ENCODE results near the gene SPACA6.
A peak's percentile ranks its signal among the peaks of the same experiment; 100 is the strongest.
"Not testable (repeated sequence)": the region's sequence is repeated elsewhere in the genome, so short reads cannot be mapped to it uniquely, and the experiment has no call there.

SPACA6 gene, protein sequence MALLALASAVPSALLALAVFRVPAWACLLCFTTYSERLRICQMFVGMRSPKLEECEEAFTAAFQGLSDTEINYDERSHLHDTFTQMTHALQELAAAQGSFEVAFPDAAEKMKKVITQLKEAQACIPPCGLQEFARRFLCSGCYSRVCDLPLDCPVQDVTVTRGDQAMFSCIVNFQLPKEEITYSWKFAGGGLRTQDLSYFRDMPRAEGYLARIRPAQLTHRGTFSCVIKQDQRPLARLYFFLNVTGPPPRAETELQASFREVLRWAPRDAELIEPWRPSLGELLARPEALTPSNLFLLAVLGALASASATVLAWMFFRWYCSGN

GRCh38 chr19:51693260-51693659 lies at the start of gene SPACA6:
Gene SPACA6 (plus strand): TSS chr19:51693330. CDS start chr19:51693527, 197 bp downstream.
- peaks cover 6% of the 10 kb centered on the region for H3K27me3 Mint-ChIP-seq
- no peaks in the 10 kb centered on the region for H3K9me3 Mint-ChIP-seq
- H3K4me1 Mint-ChIP-seq (ENCODE audit: low read depth): peaks cover 11% of the 10 kb centered on the region
- H3K36me3 Mint-ChIP-seq (ENCODE audit: low read depth): no peaks in the 10 kb centered on the region
- H3K4me3 Mint-ChIP-seq: no peak within 1 kb of the TSS
- H3K27ac Mint-ChIP-seq: no peak within 1 kb of the TSS

DNA sequence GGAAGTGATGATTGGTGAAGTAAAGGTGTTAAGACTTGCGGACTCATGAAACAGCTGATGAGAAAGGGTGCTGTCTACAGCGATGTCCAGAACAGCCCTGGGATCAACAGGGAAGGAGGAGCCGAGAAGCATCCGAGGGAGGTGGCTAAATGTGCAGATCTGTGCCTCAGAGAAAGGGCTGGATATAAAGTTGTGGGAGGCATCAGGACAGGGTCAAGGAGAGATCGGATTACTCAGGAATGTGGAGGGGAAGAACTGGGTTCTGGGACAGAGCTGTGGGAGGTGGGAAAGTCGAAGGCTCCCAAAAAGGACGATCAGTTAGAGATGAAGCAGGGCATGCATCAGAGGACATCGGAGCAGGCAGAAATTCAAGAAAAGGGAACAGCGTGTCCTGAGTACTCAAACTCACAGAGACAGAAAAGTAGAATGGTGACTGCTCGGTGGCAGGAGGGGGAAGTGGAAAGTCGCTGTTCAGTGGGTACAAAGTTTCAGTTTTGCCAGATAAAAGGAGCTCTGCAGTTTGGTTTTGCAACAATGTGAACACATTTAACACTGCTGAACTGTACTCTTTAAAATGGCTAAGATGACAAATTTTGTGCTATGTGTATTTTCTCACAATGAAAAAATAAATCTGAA lies 48.4 kb upstream of the SPACA6 start:
- H3K27ac Mint-ChIP-seq: no peak overlapping the region
- no peaks in the 10 kb centered on the region for H3K9me3 Mint-ChIP-seq
- no peaks in the 10 kb centered on the region for H3K36me3 Mint-ChIP-seq (ENCODE audit: low read depth)
- H3K4me3 Mint-ChIP-seq: no peak overlapping the region
- H3K4me1 Mint-ChIP-seq (ENCODE audit: low read depth): no peaks in the 10 kb centered on the region
- H3K27me3 Mint-ChIP-seq: peaks cover 5% of the 10 kb centered on the region

DNA sequence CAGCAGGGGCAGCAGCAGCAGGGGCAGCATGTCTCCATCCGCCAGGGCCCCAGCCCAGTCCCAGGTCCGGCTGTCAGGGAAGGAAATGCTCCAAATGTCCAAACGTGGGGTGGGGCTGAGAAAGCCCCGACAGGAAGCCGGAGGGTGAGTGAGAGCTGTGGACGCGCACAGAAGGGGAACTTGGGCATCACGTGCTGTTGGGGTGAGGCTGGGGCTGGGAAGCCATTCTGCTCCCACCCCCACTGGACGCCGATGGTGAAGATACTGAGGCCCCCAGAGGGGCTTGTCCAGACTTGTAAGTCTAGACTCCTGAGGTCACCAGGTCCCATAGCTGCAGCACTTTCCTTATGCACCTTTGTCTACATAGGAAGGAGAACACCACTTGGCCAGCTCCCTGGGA lies 46.4 kb upstream of the SPACA6 start, which contains the start of gene SIGLEC14:
Gene SIGLEC14 (minus strand): TSS at position 96 of the 400 bp plus-strand sequence. CDS start 66 bp downstream, at position 30.
- H3K27me3 Mint-ChIP-seq: peaks cover 15% of the 10 kb centered on the region
- H3K27ac Mint-ChIP-seq: not testable (repeated sequence)

DNA sequence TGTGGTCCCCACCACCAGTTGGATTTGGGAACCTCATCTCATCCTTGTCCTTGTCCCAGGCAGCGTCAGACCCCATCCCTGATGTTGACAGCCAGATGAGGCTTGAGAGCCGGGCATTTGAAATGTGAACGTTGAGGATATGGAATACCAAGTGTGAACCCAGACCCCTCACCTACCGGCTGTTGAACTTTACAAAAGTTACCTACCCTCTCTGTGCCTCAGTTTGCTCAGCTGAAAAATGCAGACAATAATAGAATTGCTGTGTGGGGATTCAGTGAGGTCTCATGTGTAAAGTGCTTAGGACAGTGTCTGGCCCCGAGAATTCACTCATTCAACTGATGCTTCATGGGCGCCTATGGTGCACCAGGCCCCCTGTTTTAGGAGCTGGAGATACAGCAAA lies 45.8 kb upstream of the SPACA6 start:
- H3K9me3 Mint-ChIP-seq: no peaks in the 10 kb centered on the region
- H3K4me3 Mint-ChIP-seq: no peak overlapping the region
- H3K27me3 Mint-ChIP-seq: peaks cover 16% of the 10 kb centered on the region

More for the DNA sequence above, 46.4 kb upstream of the SPACA6 start, which contains the start of gene SIGLEC14:
- H3K9me3 Mint-ChIP-seq; H3K4me3 Mint-ChIP-seq; H3K4me1 Mint-ChIP-seq (ENCODE audit: low read depth); H3K36me3 Mint-ChIP-seq (ENCODE audit: low read depth): not testable (repeated sequence)

DNA sequence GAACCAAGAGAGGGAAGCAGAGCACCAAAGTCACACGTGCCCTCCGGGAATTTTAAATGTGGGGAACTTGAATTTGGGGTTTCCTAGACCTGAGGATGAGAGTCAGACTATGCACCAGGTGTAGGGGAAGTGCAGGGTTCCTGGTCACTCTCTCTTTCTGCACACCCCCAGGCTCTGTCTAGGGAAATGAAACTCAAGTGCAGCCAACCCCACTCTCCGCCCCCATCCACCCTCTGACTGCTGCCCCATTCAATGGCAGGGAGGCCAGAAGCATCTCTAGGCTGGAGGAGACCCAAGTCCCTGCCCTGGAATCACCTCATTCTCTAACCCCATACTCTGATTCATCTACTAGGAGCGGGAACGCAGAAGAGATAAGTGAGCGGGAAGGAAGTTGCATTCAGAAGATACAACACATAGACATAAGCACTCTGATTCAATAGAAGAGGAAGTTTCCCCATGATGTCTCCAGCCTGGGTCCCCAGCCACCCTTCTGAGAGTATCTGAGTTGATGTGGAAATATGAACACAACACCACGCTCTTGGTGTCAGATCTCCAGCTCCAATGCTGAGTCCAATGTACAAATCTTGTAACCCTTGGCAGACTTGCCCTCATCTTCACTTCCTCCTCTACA lies 41.8 kb upstream of the SPACA6 start:
- Mint-ChIP-seq H3K4me3 (no peak overlapping the region), H3K36me3 (ENCODE audit: low read depth) (no peaks in the 10 kb centered on the region), H3K4me1 (ENCODE audit: low read depth) (no peaks in the 10 kb centered on the region), H3K27ac (no peak overlapping the region), H3K27me3 (peaks cover 38% of the 10 kb centered on the region), H3K9me3 (peaks cover 4% of the 10 kb centered on the region)

More for the DNA sequence above, 45.8 kb upstream of the SPACA6 start:
- no peaks in the 10 kb centered on the region for H3K4me1 Mint-ChIP-seq (ENCODE audit: low read depth)
- H3K36me3 Mint-ChIP-seq (ENCODE audit: low read depth): no peaks in the 10 kb centered on the region
- H3K27ac Mint-ChIP-seq: no peak overlapping the region

- Mint-ChIP-seq H3K27me3 (peaks cover 44% of the 10 kb centered on the region), H3K27ac (no peak overlapping the region), H3K4me3 (no peak overlapping the region), H3K36me3 (ENCODE audit: low read depth) (no peaks in the 10 kb centered on the region), H3K9me3 (peaks cover 4% of the 10 kb centered on the region), H3K4me1 (ENCODE audit: low read depth) (peaks cover 7% of the 10 kb centered on the region)
Measured at GRCh38 chr19:51652266-51652665, 40.9 kb upstream of the SPACA6 start.

- Mint-ChIP-seq H3K4me3 (no peak overlapping the region), H3K9me3 (peaks cover 4% of the 10 kb centered on the region), H3K27me3 (peaks cover 44% of the 10 kb centered on the region), H3K4me1 (ENCODE audit: low read depth) (peaks cover 7% of the 10 kb centered on the region), H3K27ac (no peak overlapping the region), H3K36me3 (ENCODE audit: low read depth) (no peaks in the 10 kb centered on the region)
Measured at GRCh38 chr19:51653162-51653561, 40.0 kb upstream of the SPACA6 start.

DNA sequence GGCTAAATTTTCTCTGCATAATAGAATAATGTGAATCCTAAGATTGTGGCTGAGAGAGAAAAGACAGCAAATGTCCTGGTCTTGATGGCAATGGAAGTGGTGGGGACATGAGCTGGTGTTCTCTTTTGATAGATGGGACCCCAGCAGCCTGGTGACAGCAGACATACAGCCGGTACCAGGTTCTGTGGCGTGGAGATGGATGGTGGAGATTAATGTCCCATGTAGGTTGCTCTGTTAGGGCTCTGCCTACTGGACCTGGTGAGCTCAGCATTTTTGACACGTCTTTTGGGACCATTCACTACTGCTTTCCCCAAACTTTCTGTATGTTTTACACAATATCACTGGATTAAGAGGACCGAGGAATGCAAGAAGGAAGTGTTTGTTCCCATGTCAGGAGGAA lies 38.3 kb upstream of the SPACA6 start:
- Mint-ChIP-seq H3K36me3 (ENCODE audit: low read depth) (no peaks in the 10 kb centered on the region), H3K9me3 (peaks cover 4% of the 10 kb centered on the region), H3K27ac (no peak overlapping the region), H3K27me3 (peaks cover 43% of the 10 kb centered on the region), H3K4me1 (ENCODE audit: low read depth) (peaks cover 7% of the 10 kb centered on the region), H3K4me3 (no peak overlapping the region)

- Mint-ChIP-seq H3K9me3 (no peaks in the 10 kb centered on the region), H3K4me1 (ENCODE audit: low read depth) (peaks cover 7% of the 10 kb centered on the region), H3K27me3 (peaks cover 46% of the 10 kb centered on the region), H3K27ac (no peak overlapping the region), H3K4me3 (no peak overlapping the region), H3K36me3 (ENCODE audit: low read depth) (no peaks in the 10 kb centered on the region)
Measured at GRCh38 chr19:51660975-51661600, 32.0 kb upstream of the SPACA6 start.

- H3K4me1 Mint-ChIP-seq (ENCODE audit: low read depth): peaks cover 6% of the 10 kb centered on the region
- no peak overlapping the region for H3K4me3 Mint-ChIP-seq
- no peak overlapping the region for H3K27ac Mint-ChIP-seq
- H3K36me3 Mint-ChIP-seq (ENCODE audit: low read depth): no peaks in the 10 kb centered on the region
- H3K9me3 Mint-ChIP-seq: peaks cover 5% of the 10 kb centered on the region
- H3K27me3 Mint-ChIP-seq: peaks cover 52% of the 10 kb centered on the region
Measured at GRCh38 chr19:51663650-51664049, 29.5 kb upstream of the SPACA6 start.

- H3K4me1 Mint-ChIP-seq (ENCODE audit: low read depth): peaks cover 11% of the 10 kb centered on the region
- H3K27me3 Mint-ChIP-seq: peaks cover 52% of the 10 kb centered on the region
- no peak overlapping the region for H3K4me3 Mint-ChIP-seq
- no peak overlapping the region for H3K27ac Mint-ChIP-seq
- peaks cover 6% of the 10 kb centered on the region for H3K9me3 Mint-ChIP-seq
- no peaks in the 10 kb centered on the region for H3K36me3 Mint-ChIP-seq (ENCODE audit: low read depth)
Measured at GRCh38 chr19:51664131-51664530, 29.0 kb upstream of the SPACA6 start.

- H3K9me3 Mint-ChIP-seq: peaks cover 6% of the 10 kb centered on the region
- no peak overlapping the region for H3K27ac Mint-ChIP-seq
- peaks cover 19% of the 10 kb centered on the region for H3K4me1 Mint-ChIP-seq (ENCODE audit: low read depth)
- H3K27me3 Mint-ChIP-seq: peaks cover 47% of the 10 kb centered on the region
- H3K4me3 Mint-ChIP-seq: no peak overlapping the region
- H3K36me3 Mint-ChIP-seq (ENCODE audit: low read depth): no peaks in the 10 kb centered on the region
Measured at GRCh38 chr19:51664997-51665396, 28.1 kb upstream of the SPACA6 start.

DNA sequence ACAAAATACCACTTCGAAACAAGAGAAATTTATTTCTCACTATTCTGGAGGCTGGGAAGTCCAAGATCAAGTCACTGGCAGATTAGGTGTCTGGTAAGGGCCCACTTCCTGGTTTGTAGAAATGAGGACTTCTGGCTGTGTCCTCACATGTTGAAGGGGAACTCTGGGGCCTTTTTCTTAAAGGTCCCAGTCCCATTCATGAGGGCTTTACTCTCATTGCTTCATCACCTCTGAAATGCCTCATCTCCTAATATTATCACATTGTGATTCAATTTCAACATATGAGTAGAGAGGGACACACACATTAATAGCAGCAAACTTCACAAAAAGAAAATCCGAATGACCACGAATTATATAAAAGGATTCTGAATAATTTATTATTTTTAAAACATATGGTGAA lies 24.9 kb upstream of the SPACA6 start:
- H3K36me3 Mint-ChIP-seq (ENCODE audit: low read depth): no peaks in the 10 kb centered on the region
- H3K4me1 Mint-ChIP-seq (ENCODE audit: low read depth): peaks cover 20% of the 10 kb centered on the region
- peak overlapping the region; percentile 31 for H3K27ac Mint-ChIP-seq
- peaks cover 6% of the 10 kb centered on the region for H3K9me3 Mint-ChIP-seq
- H3K4me3 Mint-ChIP-seq: no peak overlapping the region
- peaks cover 32% of the 10 kb centered on the region for H3K27me3 Mint-ChIP-seq

DNA sequence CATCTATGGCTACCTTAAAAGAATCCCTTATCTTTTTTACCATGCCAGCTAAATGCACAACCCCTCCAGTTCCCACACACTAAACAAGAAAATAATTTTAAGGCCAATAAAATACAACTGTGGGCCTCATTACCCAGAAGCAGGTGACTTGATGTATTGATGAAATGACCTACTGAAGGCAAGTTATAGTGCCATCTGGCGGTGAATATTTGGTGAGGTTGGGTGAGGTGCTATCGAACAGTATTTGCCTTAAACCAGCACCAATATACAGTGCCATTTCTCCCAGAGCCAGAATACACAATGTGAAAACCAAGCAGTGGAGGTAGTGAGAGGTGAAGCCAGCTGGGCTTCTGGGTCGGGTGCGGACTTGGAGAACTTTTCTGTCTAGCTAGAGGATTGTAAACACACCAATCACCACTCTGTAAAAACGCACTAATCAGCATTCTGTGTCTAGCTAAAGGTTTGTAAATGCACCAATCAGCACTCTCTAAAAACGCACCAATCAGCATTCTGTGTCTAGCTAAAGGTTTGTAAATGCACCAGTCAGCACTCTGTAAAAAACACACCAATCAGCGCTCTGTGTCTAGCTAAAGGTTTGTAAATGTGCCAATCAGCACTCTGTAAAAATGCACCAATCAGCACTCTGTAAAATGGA lies 17.1 kb upstream of the SPACA6 start:
- not testable (repeated sequence) for H3K9me3 Mint-ChIP-seq; H3K36me3 Mint-ChIP-seq (ENCODE audit: low read depth)
- Mint-ChIP-seq H3K27ac (peak overlapping the region; percentile 68), H3K4me1 (ENCODE audit: low read depth) (peaks cover 22% of the 10 kb centered on the region), H3K4me3 (peak overlapping the region; percentile 65), H3K27me3 (peaks cover 11% of the 10 kb centered on the region)

Data from stimulated activated naive CD8-positive, alpha-beta T cell treated with anti-CD3 and anti-CD28 coated beads, Interleukin-15, Interleukin-2, amounts not matched to agents 100 ng/mL and 50 ng/mL, for 24 hours (primary cell).